Smooth muscle cell (in vitro differentiated cells): ENCODE data around the gene MUL1. TPM values are rescaled to one million over a fixed set of nuclear protein-coding genes. Genes with fewer than 3 reads are reported as not detected.
A peak's percentile ranks its signal among the peaks of the same experiment; 100 is the strongest.
"Not testable (repeated sequence)": the region's sequence is repeated elsewhere in the genome, so short reads cannot be mapped to it uniquely, and the experiment has no call there.

ENCODE experiments used
- DNase-seq: peaks from one replicate; lab custom pipeline; 2025; ENCODE audit not compliant: unreplicated experiment; lab: John Stamatoyannopoulos, UW
- H2AFZ ChIP-seq: fragments of 200-600 bp; sonication (generic); 2 replicates; pipeline ENCODE4 v1.6.0; 2016; ENCODE audit warnings: antibody characterized with exemption, low read depth, mild to moderate bottlenecking
- H3F3A ChIP-seq: fragments of 200-600 bp; sonication (generic); 2 replicates; pipeline ENCODE4 v1.6.0; 2017; ENCODE audit warnings: antibody characterized with exemption, low read depth
- H3K27ac ChIP-seq: fragments of 200-600 bp; sonication (generic); 2 replicates; pipeline ENCODE4 v1.5.1; 2016; ENCODE audit warnings: low read depth, mild to moderate bottlenecking
- H3K27me3 ChIP-seq: fragments of 200-600 bp; sonication (generic); 2 replicates; pipeline ENCODE4 v1.6.1; 2016; ENCODE audit warnings: low read depth, mild to moderate bottlenecking
- H3K36me3 ChIP-seq: fragments of 200-600 bp; sonication (generic); 2 replicates; pipeline ENCODE4 v1.5.1; 2016; ENCODE audit warnings: low read depth
- H3K4me1 ChIP-seq: fragments of 200-600 bp; sonication (generic); 2 replicates; pipeline ENCODE4 v1.5.1; 2016; ENCODE audit warnings: low read depth
- H3K4me2 ChIP-seq: fragments of 200-600 bp; sonication (generic); 2 replicates; pipeline ENCODE4 v1.6.0; 2016; ENCODE audit warnings: mild to moderate bottlenecking
- H3K4me3 ChIP-seq: fragments of 200-600 bp; sonication (generic); 2 replicates; pipeline ENCODE4 v1.5.1; 2016; ENCODE audit warnings: mild to moderate bottlenecking
- H3K79me2 ChIP-seq: fragments of 200-600 bp; sonication (generic); 2 replicates; pipeline ENCODE4 v1.6.0; 2016; ENCODE audit warnings: low read depth, mild to moderate bottlenecking
- H3K9ac ChIP-seq: fragments of 200-600 bp; sonication (generic); 2 replicates; pipeline ENCODE4 v1.6.0; 2016; ENCODE audit warnings: low read depth
- H3K9me3 ChIP-seq: fragments of 200-600 bp; sonication (generic); replicated peaks from 2 replicates; pipeline ENCODE4 v1.5.1; 2016; ENCODE audit warnings: low read depth
- H4K20me1 ChIP-seq: fragments of 200-600 bp; sonication (generic); 2 replicates; pipeline ENCODE4 v1.6.0; 2016; ENCODE audit warnings: low read depth
- CTCF ChIP-seq: fragments of 200-600 bp; sonication (generic); IDR thresholded peaks from 2 replicates; pipeline ENCODE4 v1.5.1; 2017; ENCODE audit warnings: borderline replicate concordance, mild to moderate bottlenecking, antibody characterized with exemption; ENCODE audit not compliant: insufficient read depth, poor library complexity, severe bottlenecking
- whole genome bisulfite sequencing: methylation state at CpG from one replicate; pipeline ENCODE4 v1.1.7; 2016; ENCODE audit warnings: low lambda C conversion rate; 5-methylcytosine and 5-hydroxymethylcytosine counted together
- polyA plus RNA-seq: library from polyadenylated mRNA; unstranded; fragments of >200 nt; fragmentation: Nextera tagmentation; extraction: Ambion mirVana; gene quantifications from 2 replicates; pipeline ENCODE4 v1.2.1, GENCODE V29; 2016
- total RNA-seq: library from RNA; depleted of rRNA; stranded (reverse); fragments of >200 nt; gene quantifications from 2 replicates; pipeline ENCODE4 v1.2.3, GENCODE V29; 2014

MUL1 gene
- total and polyA plus RNA-seq, 2 experiments from 2014 or later: 38.7 to 42.4 TPM

- DNase-seq: no peak
- H3K79me2 ChIP-seq: no peaks in the 10 kb centered on the region
- H4K20me1 ChIP-seq: no peaks in the 10 kb centered on the region
- TF ChIP-seq CTCF: no peak
- 73% methylated on average over 7 of the region's 7 CpGs for WGBS
- no peak overlapping the region for H3K9ac ChIP-seq
- H3K4me3 ChIP-seq: no peak overlapping the region
- H2AFZ ChIP-seq: no peak overlapping the region
- no peaks in the 10 kb centered on the region for H3F3A ChIP-seq
- H3K36me3 ChIP-seq: no peaks in the 10 kb centered on the region
- no peaks in the 10 kb centered on the region for H3K4me1 ChIP-seq
- no peak overlapping the region for H3K4me2 ChIP-seq
- H3K9me3 ChIP-seq: no peaks in the 10 kb centered on the region
- peaks cover 62% of the 10 kb centered on the region for H3K27me3 ChIP-seq
- no peak overlapping the region for H3K27ac ChIP-seq
These were observed 20.3 kb upstream of the MUL1 start for GRCh38 chr1:20528221-20528620.

- no peak overlapping the region for H3K4me3 ChIP-seq
- no peaks in the 10 kb centered on the region for H3K36me3 ChIP-seq
- no peak for TF ChIP-seq CTCF
- no peak overlapping the region for H3K4me2 ChIP-seq
- H4K20me1 ChIP-seq: no peaks in the 10 kb centered on the region
- H3K9ac ChIP-seq: no peak overlapping the region
- H3K79me2 ChIP-seq: no peaks in the 10 kb centered on the region
- no peaks in the 10 kb centered on the region for H3K9me3 ChIP-seq
- H3K27me3 ChIP-seq: peaks cover 57% of the 10 kb centered on the region
- H3F3A ChIP-seq: no peaks in the 10 kb centered on the region
- no peaks in the 10 kb centered on the region for H3K4me1 ChIP-seq
- H2AFZ ChIP-seq: no peak overlapping the region
- 90% methylated on average over 6 of the region's 6 CpGs for WGBS
- DNase-seq: no peak
- no peak overlapping the region for H3K27ac ChIP-seq
These were observed 18.3 kb upstream of the MUL1 start for GRCh38 chr1:20526267-20526666.

- Histone ChIP-seq H3K4me2 (peak overlapping the region; percentile 69), H3K79me2 (no peaks in the 10 kb centered on the region), H3K4me3 (no peak overlapping the region), H2AFZ (no peak overlapping the region), H4K20me1 (no peaks in the 10 kb centered on the region), H3K9ac (no peak overlapping the region), H3K9me3 (no peaks in the 10 kb centered on the region), H3K36me3 (no peaks in the 10 kb centered on the region), H3K27ac (no peak overlapping the region), H3K4me1 (no peaks in the 10 kb centered on the region), H3K27me3 (peaks cover 34% of the 10 kb centered on the region), H3F3A (no peaks in the 10 kb centered on the region)
- DNase-seq: peak; percentile 37
- TF ChIP-seq CTCF: peak; percentile 93
- WGBS: 28% methylated on average over 17 of the region's 17 CpGs
These were observed 14.3 kb upstream of the MUL1 start for GRCh38 chr1:20521960-20522861.

GRCh38 chr1:20519609-20520262, 11.8 kb upstream of the MUL1 start:
- H3K9me3 ChIP-seq, H2AFZ ChIP-seq, H3K27ac ChIP-seq, H3K4me3 ChIP-seq, H3F3A ChIP-seq, H3K36me3 ChIP-seq, DNase-seq, H3K9ac ChIP-seq, H3K4me1 ChIP-seq, H4K20me1 ChIP-seq, H3K4me2 ChIP-seq, H3K79me2 ChIP-seq: not testable (repeated sequence)
- 58% methylated on average over 7 of the region's 7 CpGs for WGBS
- peaks cover 19% of the 10 kb centered on the region for H3K27me3 ChIP-seq
